NCI-H128 (cell line): ENCODE results near the gene NF1.
"Not testable (repeated sequence)": the region's sequence is repeated elsewhere in the genome, so short reads cannot be mapped to it uniquely, and the experiment has no call there.

Experiments used
- DNase-seq: peaks from one replicate; lab custom pipeline; 2025; ENCODE audit not compliant: unreplicated experiment; lab: John Stamatoyannopoulos, UW

The NF1 gene

GRCh38 chr17:31320241-31320640 lies 225.5 kb downstream of the NF1 start:
- DNase-seq = no peak

- no peak for DNase-seq
These were observed 226.0 kb downstream of the NF1 start for GRCh38 chr17:31320791-31321190.

GRCh38 chr17:31321481-31321880 lies 226.7 kb downstream of the NF1 start, which contains the start of gene EVI2A:
TSS of gene EVI2A (minus strand) at chr17:31321622. CDS start at chr17:31319013, 2,609 bp downstream.
- DNase-seq = no peak

GRCh38 chr17:31321966-31322365 lies 227.2 kb downstream of the NF1 start:
- no peak for DNase-seq

GRCh38 chr17:31323551-31323950 lies 228.8 kb downstream of the NF1 start:
- no peak for DNase-seq

- no peak for DNase-seq
These were observed 232.9 kb downstream of the NF1 start for GRCh38 chr17:31327534-31328159.

GRCh38 chr17:31328160-31328535 lies 233.4 kb downstream of the NF1 start:
- DNase-seq = no peak

GRCh38 chr17:31329221-31329620 lies 234.4 kb downstream of the NF1 start:
- DNase-seq = no peak

- DNase-seq = no peak
These were observed 245.3 kb downstream of the NF1 start for GRCh38 chr17:31339906-31340661.

GRCh38 chr17:31345191-31345747 lies 250.5 kb downstream of the NF1 start:
- not testable (repeated sequence) for DNase-seq

GRCh38 chr17:31349454-31349853 lies 254.7 kb downstream of the NF1 start:
- no peak for DNase-seq

- DNase-seq = no peak
These were observed 261.2 kb downstream of the NF1 start for GRCh38 chr17:31355935-31356334.

- DNase-seq = no peak
These were observed 262.3 kb downstream of the NF1 start for GRCh38 chr17:31357091-31357490.

- no peak for DNase-seq
These were observed 263.1 kb downstream of the NF1 start for GRCh38 chr17:31357839-31358394.

- no peak for DNase-seq
These were observed 269.2 kb downstream of the NF1 start for GRCh38 chr17:31364012-31364411.

- DNase-seq = no peak
These were observed 271.3 kb downstream of the NF1 start for GRCh38 chr17:31366088-31366487.

GRCh38 chr17:31369266-31369665 lies 274.5 kb downstream of the NF1 start:
- DNase-seq = no peak

GRCh38 chr17:31371511-31372097 lies 276.8 kb downstream of the NF1 start:
- DNase-seq = no peak

- no peak for DNase-seq
These were observed 278.6 kb downstream of the NF1 start for GRCh38 chr17:31373150-31374093.

GRCh38 chr17:31374094-31374447 lies 279.3 kb downstream of the NF1 start:
- no peak for DNase-seq

GRCh38 chr17:31374503-31374902 lies 279.7 kb downstream of the NF1 start:
- no peak for DNase-seq
